Hematopoietic multipotent progenitor cell treated with erythropoietin and hydrocortisone succinate and interleukin-3 and kit ligand, for 17 days (in vitro differentiated cells): ENCODE data around the gene DLG2.

Source experiments
- DNase-seq: peaks from one replicate; pipeline ENCODE4 v3.0.0-alpha.2; 2015; ENCODE audit warnings: low spot score

Gene DLG2

DNA sequence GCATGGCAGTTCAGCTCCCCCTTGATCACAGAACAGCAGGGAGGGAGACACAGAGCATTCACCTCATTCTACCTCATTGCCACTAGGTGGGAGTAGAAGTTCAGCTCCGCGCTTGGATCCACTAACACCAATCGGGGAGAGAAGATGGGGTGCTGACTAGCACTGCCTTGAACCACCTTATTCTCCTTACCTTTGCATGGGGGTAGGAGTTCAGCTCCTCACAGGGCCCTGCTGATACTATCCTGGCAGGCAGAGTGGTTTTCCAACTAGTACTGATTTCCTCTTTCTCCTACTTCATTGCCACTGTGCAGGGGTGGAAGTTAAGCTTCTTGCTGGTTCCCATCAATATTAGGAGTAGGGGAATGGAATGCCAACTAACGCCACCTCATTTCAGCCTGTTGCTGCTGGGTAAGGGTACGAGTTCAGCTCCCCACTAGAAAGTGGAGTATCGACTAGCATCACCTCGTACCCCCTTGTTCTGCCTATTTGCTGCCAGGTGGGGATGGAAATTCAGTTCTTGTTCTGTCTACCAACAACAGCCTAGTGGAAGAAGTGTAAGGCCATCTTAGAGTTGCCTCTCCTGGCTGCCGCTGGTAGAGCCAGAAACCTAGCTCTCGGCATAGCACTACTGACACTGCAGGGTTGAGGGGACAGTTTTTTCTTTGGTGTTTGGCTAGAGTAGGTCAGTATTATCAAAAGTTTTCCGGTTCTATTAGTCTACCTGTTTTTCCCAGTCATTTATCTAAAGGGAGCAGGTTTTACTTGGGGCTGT lies 1790.1 kb downstream of the DLG2 start:
- no peak for DNase-seq

DNA sequence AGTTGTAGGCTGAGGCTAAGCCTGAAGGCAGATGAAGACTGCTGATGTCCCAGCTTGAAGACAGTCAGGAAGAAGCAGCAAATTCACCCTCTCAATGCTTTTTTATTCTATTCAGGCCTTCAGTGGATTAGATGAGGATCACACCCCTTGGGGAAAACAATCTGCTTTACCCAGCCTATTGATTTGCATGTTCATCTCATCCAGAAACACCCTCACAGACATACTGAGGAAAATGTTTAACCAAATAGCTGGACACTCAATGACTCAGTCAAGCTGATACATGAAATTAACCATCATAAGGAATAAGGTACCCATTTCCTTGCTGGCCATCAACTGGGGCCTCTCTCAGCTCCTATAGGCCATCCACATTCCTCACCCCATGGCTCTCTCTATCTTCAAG lies 1791.1 kb downstream of the DLG2 start:
- no peak for DNase-seq

DNA sequence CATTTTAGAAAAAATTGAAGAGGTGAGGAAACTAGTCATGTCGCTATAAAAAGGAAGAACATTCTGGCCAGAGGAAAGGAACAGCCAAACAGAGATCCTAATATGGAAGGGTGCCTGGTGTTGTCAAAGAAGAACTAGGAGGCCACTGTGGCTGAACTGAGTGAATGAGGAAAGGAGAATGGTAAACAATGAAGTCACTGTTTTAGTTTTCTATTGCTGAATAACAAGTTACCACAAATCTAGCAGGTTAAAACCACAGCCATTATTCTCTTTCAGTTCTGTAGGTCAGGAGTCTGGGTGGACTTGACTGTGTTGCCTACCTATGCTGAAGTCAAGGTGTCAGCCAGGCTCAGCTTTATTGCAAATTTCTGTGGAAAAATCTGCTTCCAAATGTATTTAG lies 1791.7 kb downstream of the DLG2 start:
- DNase-seq = no peak

DNA sequence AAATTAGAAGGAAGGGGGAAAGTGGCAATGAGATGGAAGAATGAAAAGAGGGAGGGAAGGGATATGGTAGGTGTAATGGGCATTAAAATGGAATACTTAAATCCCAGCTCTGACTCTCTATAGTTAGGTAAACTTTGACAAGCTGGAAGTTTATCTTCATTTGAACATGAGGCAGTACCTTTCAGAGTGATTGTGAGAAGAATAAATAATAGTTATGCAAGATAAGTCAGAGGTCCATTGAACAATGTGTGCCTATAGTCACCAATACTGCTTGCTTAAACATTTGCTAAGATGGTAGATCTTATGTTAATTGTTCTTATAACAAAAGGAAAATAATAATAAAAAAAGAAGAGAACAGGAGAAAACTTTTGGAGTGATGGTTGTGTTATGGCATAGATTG lies 1795.2 kb downstream of the DLG2 start:
- DNase-seq = no peak

DNA sequence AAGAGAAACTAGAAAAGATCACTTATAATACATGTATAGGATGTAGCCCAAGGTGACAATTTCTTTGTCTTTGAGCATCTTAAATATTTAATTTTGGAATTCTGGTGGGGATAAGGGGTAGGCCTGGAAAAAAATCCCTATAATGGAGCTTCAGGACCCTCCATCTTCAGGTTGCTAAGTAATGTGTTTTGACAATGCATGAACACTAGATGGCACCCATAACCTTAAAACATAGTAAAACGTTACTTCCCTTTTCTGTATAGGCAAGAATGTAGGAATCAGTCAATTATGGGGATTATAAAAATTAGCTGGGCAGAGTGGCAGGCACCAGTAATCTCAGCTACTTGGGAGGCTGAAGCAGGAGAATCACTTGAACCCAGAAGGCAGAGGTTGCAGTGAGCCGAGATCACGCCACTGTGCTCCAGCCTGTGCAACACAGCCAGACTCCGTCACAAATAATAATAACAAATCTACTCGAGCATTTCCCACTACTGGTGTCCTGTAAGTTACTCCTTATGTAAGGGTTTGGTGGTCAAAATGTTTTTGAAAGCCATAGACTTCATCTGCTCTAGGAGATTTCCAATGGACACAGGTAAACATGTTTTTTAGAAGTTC lies 1799.1 kb downstream of the DLG2 start:
- DNase-seq = no peak

DNA sequence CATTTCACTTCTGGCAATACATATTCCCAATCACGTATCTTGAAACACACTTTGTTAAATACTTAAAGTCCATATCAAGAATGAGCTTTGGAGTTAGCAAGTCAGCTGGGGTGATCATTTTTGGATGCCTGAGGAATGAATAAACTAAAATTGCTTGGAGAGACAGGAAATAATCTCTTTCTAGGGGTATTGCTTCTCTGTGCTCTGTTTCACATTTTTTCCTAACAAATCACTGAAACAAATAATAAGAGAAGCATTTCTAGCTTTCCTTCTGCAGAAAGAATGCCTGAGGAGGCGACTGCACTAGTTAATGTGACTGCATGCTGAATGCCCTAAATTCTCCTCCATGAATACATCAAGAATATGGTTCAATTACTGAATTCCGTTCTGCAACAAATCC lies 1799.6 kb downstream of the DLG2 start:
- DNase-seq = no peak

DNA sequence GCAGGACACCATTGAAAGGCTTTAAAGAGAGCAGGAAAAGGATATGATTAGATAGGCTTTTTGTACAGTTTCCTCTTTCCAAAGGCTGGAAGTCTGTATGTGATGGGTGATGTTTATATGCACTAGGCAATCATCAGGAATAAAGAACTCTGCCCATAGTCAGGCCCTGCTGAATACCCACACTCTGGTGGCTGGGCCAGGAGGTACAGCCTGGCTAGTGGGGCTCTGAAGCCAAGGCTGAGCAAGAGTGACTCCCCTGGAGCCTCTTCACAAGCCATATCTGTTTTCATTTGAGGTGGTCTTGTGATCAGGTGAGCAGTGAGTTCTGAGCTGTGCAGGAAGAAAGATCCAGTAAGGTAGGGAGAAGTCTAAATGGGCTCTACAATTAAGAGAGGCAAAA lies 1801.1 kb downstream of the DLG2 start:
- no peak for DNase-seq

DNA sequence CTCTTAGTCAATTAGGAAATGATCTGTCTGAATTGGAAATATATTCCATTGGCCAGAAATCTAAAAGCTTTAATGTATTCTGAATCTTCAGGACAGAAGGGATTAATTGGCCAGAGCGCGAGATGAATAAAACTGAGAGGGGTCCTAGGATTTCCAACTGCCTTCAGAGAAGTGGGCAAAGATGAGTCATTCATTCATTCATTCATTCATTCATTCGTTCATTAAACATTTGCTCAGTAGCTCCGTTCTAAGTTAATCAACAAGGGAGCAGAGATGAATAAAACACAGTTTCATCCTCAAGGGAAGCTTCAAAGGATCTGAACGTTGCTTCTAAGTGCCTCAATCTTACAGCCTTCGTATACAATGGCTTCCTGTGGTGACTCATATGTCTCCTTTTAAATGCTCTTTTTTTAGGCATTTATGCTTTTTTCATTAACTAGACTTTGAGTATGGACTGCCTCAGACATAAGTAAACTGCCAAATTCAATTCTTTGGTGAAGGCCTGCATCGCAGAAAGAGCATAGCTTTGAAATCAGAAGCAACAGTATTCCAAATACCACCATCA lies 1803.6 kb downstream of the DLG2 start:
- no peak for DNase-seq

DNA sequence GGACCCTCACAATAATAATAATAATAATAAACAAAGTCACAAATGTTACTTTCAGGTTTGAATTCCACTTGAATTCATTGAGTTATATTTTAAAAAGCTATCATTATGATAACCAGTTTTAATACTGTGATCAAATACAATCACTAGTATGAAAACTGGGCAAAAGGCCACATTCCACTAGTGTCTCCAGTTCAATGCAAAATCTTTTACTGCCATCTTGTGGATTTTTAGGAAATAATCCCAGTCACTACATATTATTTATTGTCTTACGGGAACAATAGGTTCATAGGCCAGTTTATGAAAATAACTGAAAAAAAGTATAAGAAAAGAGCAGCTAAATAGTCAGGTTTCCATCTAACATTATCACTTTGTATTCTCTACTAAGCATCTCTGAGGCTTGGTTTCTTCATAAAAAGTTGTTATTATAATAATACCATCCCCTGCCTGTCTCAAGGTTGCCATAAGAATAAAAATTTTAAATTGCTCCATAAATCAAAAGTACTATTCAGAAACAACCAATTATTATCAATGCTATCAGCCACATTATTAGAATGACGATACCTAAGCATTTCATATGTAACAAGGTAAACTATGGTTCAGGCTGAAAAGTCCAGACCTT lies 1807.1 kb downstream of the DLG2 start:
- peak; percentile 11 for DNase-seq

DNA sequence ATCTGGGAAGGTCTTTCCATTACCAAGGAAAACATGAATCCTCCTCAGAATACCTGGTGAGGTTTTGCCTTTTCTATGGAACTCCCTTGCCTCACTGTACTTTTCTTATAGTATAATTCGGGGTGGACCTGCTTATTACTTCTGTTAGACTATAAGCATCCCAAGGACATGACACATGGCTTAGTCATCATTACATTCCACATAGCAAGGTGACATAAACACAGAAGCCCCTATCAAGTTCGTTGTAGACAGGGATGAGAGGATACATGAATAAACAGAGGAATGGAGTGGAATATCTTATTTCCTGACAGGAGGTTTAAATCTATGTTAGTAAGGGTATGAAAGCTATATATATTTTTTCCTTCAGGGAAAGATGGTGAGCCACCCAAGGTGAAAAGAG lies 1808.8 kb downstream of the DLG2 start:
- DNase-seq = no peak

DNA sequence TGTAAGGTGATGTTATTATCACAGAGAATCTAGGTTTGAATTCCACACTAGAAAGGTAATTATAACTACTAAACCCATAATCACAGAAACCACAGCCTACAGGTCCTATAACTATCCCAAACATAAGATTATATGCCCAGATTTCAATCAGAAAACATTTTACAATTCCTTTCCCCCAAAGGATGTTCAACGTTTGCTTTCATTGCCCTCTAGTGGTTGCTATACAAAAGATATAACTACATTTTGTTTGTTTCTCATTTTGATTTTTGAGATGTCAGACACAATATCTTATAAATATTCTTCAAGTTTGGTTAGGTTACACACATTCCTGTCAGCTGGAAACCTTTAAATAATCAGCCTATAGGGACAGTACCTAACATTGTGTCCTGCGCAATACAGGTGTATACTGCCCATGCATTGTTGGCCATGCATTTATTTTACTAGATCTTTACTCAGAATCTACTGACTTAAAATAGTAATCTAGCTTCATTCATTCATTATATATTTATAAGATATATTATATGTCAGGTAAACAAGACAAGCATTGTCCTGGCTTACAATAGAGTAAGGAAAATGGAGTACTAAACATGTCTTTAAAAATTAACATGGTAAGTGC lies 1810.5 kb downstream of the DLG2 start:
- DNase-seq = no peak

DNA sequence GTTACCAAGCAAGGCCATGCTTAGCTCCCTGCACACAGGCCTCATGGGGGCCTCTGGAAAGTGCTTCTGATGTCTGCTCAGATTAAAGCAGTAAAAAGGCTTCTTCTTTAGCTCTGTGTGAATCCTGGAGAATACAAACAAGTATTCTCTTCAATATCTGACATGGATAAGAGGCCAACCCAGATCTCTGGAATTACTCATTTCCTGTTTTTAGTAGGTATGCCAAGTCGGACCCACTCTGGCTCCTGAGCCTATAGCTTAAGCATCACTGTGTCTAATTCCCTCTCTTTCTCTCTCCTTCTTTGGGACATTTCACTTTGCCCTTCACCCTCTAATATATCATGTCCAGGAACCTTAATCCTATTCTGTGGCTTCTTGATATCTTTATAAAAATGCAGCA lies 1811.4 kb downstream of the DLG2 start:
- no peak for DNase-seq

DNA sequence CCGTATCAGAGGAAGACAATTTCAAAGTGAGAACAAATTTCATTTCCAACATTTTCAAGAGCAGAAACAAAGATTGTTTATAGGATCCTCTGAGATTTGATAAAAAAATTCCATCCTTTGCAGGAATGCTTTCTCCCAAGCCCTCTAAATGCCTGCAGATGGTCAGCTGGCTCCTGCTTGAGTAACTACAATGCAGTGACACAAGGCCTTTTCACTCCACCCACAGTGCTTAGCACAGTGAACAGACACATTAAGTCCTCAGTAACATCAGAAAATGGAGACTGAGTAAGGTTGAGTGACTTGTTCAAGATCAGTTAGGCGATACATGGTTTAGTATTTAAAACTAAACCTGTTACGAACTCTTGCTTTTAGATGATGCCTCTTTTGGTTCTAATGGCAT lies 1813.8 kb downstream of the DLG2 start:
- no peak for DNase-seq

DNA sequence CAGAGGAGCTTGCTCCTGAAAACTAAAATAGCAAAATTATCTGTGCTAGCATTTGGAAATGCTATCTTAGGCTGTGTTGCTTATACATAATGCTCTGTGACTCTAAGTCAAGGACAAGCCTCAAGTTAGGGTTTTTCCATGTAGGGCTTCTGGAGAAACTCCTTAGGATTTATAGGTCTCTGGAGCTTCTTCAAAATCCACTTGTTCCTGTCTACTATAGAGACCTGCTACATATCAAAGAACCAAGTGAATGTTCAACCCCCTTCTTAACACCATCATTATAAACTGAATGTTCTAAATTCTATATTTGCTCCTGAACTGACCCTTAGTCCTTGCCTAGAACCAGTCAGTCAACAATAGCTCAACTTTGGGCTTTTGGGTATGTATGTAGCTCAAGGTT lies 1817.9 kb downstream of the DLG2 start:
- no peak for DNase-seq

DNA sequence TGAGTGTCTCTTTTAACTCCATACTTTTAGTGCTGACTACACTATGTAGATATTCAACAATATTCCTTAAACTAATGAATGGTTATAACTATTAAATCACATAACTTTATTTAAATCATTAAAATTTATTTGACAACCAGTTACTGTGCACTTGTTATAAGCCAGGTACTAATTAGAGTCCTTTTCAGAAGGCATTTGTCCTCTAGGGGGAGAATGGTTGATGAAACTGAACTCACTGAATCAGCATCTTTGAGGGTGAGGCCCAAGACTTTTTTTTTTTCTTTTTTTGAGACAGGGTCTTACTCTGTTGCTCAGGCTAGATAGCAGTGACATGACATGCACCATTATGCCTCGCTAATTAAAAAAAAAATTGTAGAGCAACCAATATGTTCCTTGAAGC lies 1825.3 kb downstream of the DLG2 start:
- DNase-seq = no peak

DNA sequence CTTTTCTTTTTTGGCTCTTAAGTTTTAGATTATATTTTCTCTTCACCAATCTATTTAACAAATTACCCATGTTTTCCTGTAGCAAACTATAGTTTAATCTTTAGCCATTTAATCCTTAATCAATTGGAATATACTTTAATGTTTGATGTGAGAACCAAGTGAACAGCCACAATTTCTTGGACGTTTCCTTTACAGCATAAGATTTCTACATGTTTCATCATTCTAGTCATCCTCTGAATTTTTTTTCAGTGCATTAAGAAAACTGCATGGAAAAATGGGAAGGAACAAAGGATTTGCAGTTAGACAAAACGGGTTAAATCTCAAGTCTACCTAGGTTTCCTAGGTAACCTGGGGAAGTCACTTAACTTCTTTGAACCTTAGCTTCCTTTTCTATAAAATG lies 1833.8 kb downstream of the DLG2 start:
- no peak for DNase-seq

DNA sequence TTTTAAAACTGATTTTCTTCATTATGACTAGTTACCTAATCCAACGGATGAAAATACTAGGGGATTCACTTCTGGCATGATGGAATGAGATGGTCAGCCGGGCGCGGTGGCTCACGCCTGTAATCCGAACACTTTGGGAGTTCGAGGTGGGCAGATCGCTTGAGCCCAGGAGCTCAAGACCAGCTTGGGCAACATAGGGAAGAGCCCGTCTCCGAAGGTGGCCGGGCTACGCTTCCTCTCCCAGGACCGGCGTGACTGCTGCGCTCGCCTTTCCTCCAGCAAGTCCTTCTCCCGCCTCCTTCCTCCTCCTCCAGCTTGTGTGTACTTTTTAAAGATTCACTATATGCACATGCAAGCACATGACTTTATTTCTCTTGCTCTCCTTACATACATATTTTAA lies 1835.6 kb downstream of the DLG2 start:
- no peak for DNase-seq

DNA sequence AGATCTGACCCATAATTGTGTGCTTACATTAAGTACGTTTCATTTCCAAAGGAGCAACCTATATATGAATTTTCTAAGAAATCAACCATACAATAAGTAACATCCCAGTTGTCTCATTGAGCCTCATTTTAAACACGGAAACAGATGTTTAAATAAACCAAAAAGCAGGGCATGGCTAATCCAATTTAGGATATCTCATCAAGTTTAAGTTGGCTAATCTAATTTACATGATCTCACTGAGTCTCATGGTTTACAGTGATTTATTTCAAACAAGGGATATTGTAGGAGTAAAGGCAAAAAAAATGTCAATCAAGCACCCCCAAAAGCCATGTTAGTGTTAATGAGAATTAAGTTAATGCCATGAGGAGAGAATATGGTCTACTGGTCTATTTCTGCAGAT lies 1841.2 kb downstream of the DLG2 start:
- no peak for DNase-seq

DNA sequence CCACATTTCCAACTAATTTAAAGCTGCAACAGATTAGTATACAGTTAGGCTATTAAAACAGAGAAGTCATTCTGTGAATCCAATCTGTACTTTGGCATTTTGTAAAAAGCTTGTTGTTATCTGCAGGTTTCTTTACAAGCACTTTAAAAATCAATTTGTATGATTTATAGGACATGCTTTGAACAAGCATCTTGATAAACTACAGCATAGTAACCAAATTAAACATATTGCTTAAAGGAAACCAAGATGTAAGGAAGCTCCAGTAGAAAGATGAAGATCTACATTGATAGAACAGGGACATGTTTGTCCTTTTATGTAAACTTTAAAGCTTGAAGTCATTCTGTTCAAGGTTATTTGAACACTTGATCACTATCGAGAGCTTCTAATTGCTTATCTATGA lies 1842.7 kb downstream of the DLG2 start:
- DNase-seq = no peak

DNA sequence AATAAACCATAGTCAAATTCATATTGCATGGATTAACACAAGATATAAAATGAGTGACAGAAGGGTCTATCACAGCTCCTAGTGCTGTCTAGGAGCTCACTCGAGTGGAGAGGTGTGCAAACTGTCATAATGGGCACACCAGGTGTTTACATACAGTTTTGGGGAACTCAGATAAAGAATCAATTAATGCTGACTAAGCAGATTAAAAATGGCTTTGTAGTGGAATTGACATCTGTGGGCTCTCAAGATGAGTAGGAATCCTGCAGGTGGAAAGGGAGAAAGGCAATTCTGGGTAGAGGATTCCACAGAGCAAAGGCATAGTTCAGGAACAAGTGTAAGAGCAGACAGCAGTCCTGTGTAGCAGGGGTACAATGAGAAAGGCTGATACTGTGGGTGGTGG lies 1844.8 kb downstream of the DLG2 start:
- DNase-seq = no peak

DNA sequence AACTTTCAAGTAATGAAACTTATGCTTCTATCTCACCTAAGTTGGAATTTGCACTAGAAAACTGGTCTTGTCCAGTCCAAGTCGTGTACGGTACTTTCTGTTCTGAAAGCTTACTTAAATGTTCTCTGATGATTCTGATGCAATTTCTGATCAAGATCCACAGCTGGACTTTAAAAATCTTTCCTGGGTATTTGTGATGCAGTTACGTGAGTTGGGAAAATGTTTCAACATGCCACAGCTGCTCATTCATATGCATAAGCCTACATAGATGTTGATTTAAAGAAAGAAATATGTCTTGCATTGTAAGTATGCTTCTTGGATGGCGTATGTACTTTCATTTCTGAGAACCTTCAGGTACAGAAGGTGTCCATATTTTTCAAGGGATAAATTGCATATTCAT lies 1847.3 kb downstream of the DLG2 start:
- DNase-seq = no peak

DNA sequence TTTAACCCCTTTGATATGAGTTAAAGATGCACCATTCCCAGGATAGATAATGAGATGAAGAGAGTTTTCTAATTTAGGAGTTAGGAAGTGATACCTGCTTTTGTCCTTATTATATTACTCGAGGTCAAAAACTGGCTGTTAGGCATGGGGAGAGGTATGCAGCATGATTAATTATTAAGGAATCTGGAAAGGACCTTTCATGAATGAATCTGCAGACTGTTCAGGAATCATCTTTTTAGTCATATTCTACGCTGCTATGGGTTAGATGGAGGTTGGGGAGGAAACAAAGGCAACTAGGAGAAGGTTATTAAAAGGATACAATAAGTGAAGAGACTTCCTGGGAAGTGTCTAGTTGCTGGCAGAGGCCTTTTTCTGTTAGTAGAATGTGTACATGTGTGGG lies 1848.5 kb downstream of the DLG2 start:
- DNase-seq = no peak
